ENCODE results near the gene LRRC36.

Gene LRRC36

DNA sequence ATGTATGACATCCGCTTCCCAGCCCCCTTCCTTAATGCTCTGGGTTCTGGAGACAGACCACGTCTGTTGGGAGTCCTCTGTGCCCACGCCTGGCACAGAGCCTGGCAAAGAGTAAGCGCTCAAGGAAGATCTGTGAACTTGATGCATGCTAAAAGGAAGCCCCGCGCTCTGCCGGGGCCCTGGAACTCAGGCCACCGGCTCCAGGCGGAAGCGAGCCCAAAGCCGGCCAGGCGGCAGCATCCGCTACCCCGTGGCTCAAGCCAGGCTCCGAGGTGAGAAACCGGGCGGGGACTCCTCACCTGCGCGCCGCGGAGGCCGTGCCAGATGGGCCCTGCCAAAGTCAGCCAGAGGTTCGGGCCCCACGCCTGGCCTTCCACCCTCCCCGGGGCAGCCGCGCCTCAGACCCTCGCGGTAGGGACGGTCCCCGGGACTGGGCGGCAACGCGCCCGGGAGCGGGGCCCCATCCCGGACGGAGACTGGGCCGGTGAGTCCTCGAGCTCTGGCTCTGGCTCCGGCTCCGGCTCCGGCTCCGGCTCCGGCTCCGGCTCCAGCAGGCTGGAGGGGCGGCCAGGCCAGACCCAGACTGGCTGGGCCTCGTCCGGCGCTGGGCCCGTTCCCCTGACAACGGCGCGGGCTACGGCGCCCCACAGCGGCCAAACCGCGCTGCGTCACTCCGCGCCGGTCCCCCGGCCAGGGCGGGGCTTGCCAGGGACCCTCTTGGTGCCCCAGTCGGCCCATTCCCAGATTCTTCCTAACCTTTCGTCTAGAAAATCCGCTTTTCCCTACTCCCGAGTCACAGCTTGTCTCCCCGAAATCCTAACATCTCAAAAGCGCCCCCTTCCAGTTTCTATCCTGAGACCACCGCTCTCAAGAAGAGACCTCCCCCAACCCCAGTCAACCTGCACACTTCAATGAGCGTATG is 89.5 kb downstream of the LRRC36 start, which contains the start of gene ZDHHC1:
ZDHHC1 (minus strand) TSS at position 606 of the 922 bp plus-strand sequence. CDS start 8,702 bp downstream, outside the sequence.
- peak within 1 kb of the TSS; percentile 87 for H3K4me3 ChIP-seq (ENCODE audit: low read length)
- H3K36me3 ChIP-seq (replicated peaks; ENCODE audit: low read depth, low read length), result no peaks in the 10 kb centered on the region
- TF ChIP-seq, protein P1, sequence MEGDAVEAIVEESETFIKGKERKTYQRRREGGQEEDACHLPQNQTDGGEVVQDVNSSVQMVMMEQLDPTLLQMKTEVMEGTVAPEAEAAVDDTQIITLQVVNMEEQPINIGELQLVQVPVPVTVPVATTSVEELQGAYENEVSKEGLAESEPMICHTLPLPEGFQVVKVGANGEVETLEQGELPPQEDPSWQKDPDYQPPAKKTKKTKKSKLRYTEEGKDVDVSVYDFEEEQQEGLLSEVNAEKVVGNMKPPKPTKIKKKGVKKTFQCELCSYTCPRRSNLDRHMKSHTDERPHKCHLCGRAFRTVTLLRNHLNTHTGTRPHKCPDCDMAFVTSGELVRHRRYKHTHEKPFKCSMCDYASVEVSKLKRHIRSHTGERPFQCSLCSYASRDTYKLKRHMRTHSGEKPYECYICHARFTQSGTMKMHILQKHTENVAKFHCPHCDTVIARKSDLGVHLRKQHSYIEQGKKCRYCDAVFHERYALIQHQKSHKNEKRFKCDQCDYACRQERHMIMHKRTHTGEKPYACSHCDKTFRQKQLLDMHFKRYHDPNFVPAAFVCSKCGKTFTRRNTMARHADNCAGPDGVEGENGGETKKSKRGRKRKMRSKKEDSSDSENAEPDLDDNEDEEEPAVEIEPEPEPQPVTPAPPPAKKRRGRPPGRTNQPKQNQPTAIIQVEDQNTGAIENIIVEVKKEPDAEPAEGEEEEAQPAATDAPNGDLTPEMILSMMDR (IDR thresholded peaks at IDR 0.05; ENCODE audit: low read depth, low read length), result peak; percentile 64
- TF ChIP-seq EZH2phosphoT487 (IDR thresholded peaks at IDR 0.05; ENCODE audit: low read depth), result no peak
- H3K79me2 ChIP-seq (ENCODE audit: low read length), result peaks cover 4% of the 10 kb centered on the region; the same call in 1 of the 2 replicates
- no peaks in the 10 kb centered on the region for H4K20me1 ChIP-seq (ENCODE audit: insufficient read depth, low read length)
- H3K9me3 ChIP-seq (ENCODE audit: insufficient read depth, low read length), result no peaks in the 10 kb centered on the region
- peak within 1 kb of the TSS; percentile 100 for H2AFZ ChIP-seq (ENCODE audit: low read depth, low read length)
- H3K27ac ChIP-seq (ENCODE audit: low read length), result 0 out of 2 replicates have a peak within 1 kb of the TSS, but pooled peaks have one; percentile 7
- peak within 1 kb of the TSS; percentile 86 for H3K4me2 ChIP-seq (ENCODE audit: low read length)
- no peaks in the 10 kb centered on the region for H3K27me3 ChIP-seq (ENCODE audit: low read depth, low read length)
- H3K9ac ChIP-seq (ENCODE audit: low read length), result peak within 1 kb of the TSS; percentile 75
- H3K4me1 ChIP-seq (ENCODE audit: low read length), result peaks cover 17% of the 10 kb centered on the region

DNA sequence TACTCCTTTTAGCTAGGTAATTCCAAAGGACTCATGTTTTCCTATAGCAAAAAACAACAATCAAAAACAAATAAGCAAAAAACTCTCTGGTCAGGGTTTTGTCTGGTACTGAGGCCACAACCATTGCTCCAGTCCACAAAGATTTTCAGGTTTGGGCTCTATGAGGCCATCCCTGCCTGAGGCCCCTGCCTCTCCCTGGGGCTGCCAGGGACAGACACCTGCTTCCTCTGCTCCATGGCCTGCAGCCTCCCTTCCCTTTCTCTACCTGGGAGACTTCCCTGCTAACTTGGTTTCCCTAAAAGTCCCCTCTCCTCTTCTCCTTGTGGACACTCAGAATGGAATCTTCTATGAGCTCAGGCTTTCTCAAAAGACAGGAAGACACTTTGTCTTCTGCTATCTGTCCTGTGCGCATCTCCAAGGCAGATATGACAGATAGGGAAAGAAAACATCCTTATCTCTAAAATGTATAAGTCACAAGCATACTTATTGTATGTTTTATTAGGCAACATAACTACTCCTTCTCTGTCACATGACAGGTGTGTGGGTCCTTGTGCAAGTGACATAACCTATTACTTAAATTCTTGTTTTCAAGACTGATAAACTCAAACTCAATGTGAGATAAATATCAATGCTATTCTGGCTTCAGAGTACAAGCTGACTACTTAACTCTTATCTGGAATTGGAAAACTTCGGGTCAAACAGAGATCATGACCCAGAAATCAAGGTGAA is 90.9 kb downstream of the LRRC36 start:
- no peak overlapping the region for H3K4me2 ChIP-seq (ENCODE audit: low read length)
- H3K27me3 ChIP-seq (ENCODE audit: low read depth, low read length), result no peaks in the 10 kb centered on the region
- no peak overlapping the region for H3K4me3 ChIP-seq (ENCODE audit: low read length)
- no peaks in the 10 kb centered on the region for H3K36me3 ChIP-seq (replicated peaks; ENCODE audit: low read depth, low read length)
- H3K4me1 ChIP-seq (ENCODE audit: low read length), result peaks cover 17% of the 10 kb centered on the region
- peaks cover 4% of the 10 kb centered on the region; the same call in 1 of the 2 replicates for H3K79me2 ChIP-seq (ENCODE audit: low read length)
- no peak overlapping the region for H3K9ac ChIP-seq (ENCODE audit: low read length)
- H3K27ac ChIP-seq (ENCODE audit: low read length), result no peak overlapping the region
- TF ChIP-seq, protein P1 (IDR thresholded peaks at IDR 0.05; ENCODE audit: low read depth, low read length), result no peak
- TF ChIP-seq EZH2phosphoT487 (IDR thresholded peaks at IDR 0.05; ENCODE audit: low read depth), result no peak
- H2AFZ ChIP-seq (ENCODE audit: low read depth, low read length), result no peak overlapping the region
- H3K9me3 ChIP-seq (ENCODE audit: insufficient read depth, low read length), result no peaks in the 10 kb centered on the region
- no peaks in the 10 kb centered on the region for H4K20me1 ChIP-seq (ENCODE audit: insufficient read depth, low read length)

DNA sequence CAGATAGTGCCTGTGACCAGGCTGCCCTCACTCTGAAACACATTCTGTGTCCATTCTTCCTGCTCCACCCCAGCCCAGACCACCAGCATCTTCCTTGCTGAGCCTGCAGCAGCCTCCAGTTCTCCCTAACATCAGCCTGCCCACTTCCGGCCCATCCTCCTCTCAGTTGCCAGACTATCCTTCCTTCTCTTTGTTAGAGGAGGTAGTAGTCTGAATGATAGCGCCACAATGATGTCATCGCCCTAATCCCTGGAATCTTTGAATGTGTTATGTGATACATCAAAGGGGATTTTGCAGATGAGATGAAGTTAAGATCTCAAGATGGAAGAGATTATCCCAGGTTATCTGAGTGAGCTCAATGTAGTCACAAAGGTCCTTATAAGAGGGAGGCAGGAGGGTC is 92.9 kb downstream of the LRRC36 start:
- Histone ChIP-seq H2AFZ (ENCODE audit: low read depth, low read length) (no peak overlapping the region), H3K36me3 (replicated peaks; ENCODE audit: low read depth, low read length) (no peaks in the 10 kb centered on the region), H3K9me3 (ENCODE audit: insufficient read depth, low read length) (no peaks in the 10 kb centered on the region), H3K27ac (ENCODE audit: low read length) (no peak overlapping the region), H3K4me3 (ENCODE audit: low read length) (no peak overlapping the region), H3K4me2 (ENCODE audit: low read length) (no peak overlapping the region), H3K9ac (ENCODE audit: low read length) (no peak overlapping the region), H3K4me1 (ENCODE audit: low read length) (peaks cover 9% of the 10 kb centered on the region), H3K27me3 (ENCODE audit: low read depth, low read length) (peaks cover 10% of the 10 kb centered on the region), H4K20me1 (ENCODE audit: insufficient read depth, low read length) (no peaks in the 10 kb centered on the region), H3K79me2 (ENCODE audit: low read length) (peaks cover 4% of the 10 kb centered on the region; the same call in 1 of the 2 replicates)
- no peak for TF ChIP-seq EZH2phosphoT487 (IDR thresholded peaks at IDR 0.05; ENCODE audit: low read depth)

DNA sequence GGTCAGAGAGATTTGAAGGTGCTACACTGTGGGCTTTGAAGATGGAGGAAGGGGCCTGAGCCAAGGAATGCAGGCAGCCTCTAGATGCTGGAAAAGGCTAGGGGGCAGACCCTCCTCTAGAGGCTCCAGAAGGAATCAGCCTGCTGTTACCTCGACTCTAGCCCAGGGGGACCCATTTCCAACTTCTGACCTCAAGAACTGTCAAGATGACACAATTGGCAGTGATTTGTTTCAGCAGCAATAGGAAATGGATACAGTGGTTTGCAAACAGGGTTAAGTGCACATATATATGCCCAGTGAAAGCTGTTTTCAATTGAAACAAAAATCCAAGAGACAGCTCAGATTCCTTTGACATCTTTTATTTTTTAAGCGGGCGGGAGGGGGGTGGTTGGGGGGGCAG is 93.3 kb downstream of the LRRC36 start:
- H3K4me1 ChIP-seq (ENCODE audit: low read length), result peaks cover 6% of the 10 kb centered on the region
- H3K4me3 ChIP-seq (ENCODE audit: low read length), result no peak overlapping the region
- TF ChIP-seq EZH2phosphoT487 (IDR thresholded peaks at IDR 0.05; ENCODE audit: low read depth), result no peak
- TF ChIP-seq, protein P1 (IDR thresholded peaks at IDR 0.05; ENCODE audit: low read depth, low read length), result no peak
- H4K20me1 ChIP-seq (ENCODE audit: insufficient read depth, low read length), result no peaks in the 10 kb centered on the region
- H3K4me2 ChIP-seq (ENCODE audit: low read length), result no peak overlapping the region
- H3K27me3 ChIP-seq (ENCODE audit: low read depth, low read length), result peaks cover 14% of the 10 kb centered on the region
- H3K9me3 ChIP-seq (ENCODE audit: insufficient read depth, low read length), result no peaks in the 10 kb centered on the region
- no peak overlapping the region for H3K27ac ChIP-seq (ENCODE audit: low read length)
- no peak overlapping the region for H3K9ac ChIP-seq (ENCODE audit: low read length)
- no peaks in the 10 kb centered on the region for H3K36me3 ChIP-seq (replicated peaks; ENCODE audit: low read depth, low read length)
- peaks cover 4% of the 10 kb centered on the region; the same call in 1 of the 2 replicates for H3K79me2 ChIP-seq (ENCODE audit: low read length)
- H2AFZ ChIP-seq (ENCODE audit: low read depth, low read length), result no peak overlapping the region
